PFSK-1 (cell line): ENCODE measurements around the gene TMEM14C.

Source experiments
- FOXP2 ChIP-seq: optimal IDR thresholded peaks from 2 replicates; pipeline ENCODE3; 2011; ENCODE audit warnings: borderline replicate concordance, control low read depth, inconsistent platforms; ENCODE audit not compliant: insufficient read depth; ENCODE audit errors: extremely low read length, extremely low read depth
- POLR2AphosphoS5 ChIP-seq: IDR thresholded peaks from 2 replicates; pipeline ENCODE4 v1.6.1; 2012; ENCODE audit warnings: low read depth, mild to moderate bottlenecking, control low read depth, low read length, moderate library complexity
- REST ChIP-seq, 2 experiments: IDR thresholded peaks; 2 replicates each; pipeline versions ENCODE4 v1.6.1 to v1.8.0; 2011 to 2012; ENCODE audit warnings: low read depth in 2 of 2, low read length in 2 of 2, control low read depth in 1 of 2, inconsistent platforms in 1 of 2, mild to moderate bottlenecking in 1 of 2, moderate library complexity in 1 of 2; ENCODE audit not compliant: insufficient read depth in 1 of 2
- SIN3A ChIP-seq: IDR thresholded peaks from 2 replicates; pipeline ENCODE4 v1.6.1; 2012; ENCODE audit warnings: mild to moderate bottlenecking, low read length, moderate library complexity, borderline replicate concordance; ENCODE audit not compliant: insufficient read depth
- TAF1 ChIP-seq: IDR thresholded peaks from 2 replicates; pipeline ENCODE4 v1.6.1; 2012; ENCODE audit warnings: low read length, control low read depth, borderline replicate concordance; ENCODE audit not compliant: insufficient read depth

The TMEM14C gene

DNA sequence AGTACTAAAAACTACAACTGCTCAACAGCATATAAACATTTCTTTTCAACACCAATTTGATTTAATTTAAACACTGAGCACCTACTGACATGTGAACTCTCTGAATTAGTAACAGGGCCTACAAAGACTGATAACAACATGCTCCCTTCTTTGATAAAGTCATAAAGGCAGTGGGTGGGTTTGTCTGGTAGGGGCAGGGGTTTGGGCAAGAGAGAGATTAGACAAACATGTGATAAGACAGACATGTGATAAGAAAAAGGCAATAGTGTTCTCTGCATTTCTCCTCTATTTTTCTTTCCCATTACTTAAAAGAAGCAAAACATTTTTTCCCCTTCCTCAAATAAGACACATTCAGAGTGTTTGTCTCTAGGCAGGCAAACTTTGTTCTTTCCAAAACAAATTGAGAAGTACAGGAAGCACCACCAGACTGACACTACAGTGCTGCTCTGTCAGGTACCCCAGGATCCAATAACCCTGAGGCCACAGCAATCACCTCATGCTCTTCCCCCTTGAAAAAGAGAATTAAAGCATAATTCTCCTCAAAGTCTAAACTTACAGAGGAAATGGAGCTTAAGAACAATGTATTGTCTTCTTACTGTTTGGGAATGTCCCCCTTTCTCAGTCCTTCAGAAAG, 40.4 kb upstream of the TMEM14C start:
- TF ChIP-seq SIN3A = no peak
- TF ChIP-seq FOXP2 = no peak
- TF ChIP-seq TAF1 = no peak
- no peak for TF ChIP-seq POLR2AphosphoS5
- no peak for TF ChIP-seq REST (IDR thresholded peaks at IDR 0.05; ENCODE audit: insufficient read depth in 1 of 2, low read depth in 2 of 2, low read length in 2 of 2)

GRCh38 chr6:10684618-10685017, 38.3 kb upstream of the TMEM14C start:
- no peak for TF ChIP-seq FOXP2
- TF ChIP-seq SIN3A = no peak
- TF ChIP-seq POLR2AphosphoS5 = no peak
- no peak for TF ChIP-seq REST (IDR thresholded peaks at IDR 0.05; ENCODE audit: insufficient read depth in 1 of 2, low read depth in 2 of 2, low read length in 2 of 2)
- TF ChIP-seq TAF1 = no peak

DNA sequence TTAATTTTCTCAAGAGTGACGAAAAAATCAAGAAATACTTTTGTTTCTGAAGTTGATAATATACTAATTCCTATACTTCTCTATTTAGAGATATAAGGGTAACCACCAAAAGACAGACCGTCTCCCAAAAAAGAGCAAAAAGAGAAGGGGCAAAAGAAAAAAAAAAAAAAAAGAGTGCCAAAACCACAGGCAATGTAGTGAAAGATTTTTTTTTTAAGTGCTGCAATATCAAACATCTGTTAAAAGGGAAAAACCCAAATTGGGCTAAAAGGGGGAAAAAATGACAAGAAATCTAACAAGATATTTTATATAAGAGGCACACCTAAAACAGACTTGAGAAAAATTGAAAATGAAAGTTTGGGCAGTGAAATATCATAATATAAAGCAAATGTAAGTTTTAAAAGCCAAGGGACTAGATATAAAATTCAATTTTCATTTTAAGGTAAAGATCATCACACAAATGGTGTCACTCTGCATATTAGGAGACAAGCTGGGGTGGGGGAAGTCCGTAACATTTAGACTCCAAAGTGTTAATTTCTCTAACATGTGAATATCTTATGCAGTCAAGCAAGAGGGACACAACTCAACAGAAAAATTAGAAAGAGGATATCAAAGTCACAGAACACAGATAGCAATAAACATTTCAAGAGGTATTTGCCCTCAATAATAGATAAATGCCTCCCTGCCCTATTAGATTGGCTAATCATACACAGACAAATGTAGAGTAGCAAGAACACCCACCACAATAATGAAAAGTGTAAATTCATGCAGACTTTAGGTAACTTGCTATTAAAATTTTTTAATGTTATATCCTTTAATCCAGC, 37.6 kb upstream of the TMEM14C start:
- no peak for TF ChIP-seq TAF1
- no peak for TF ChIP-seq REST (IDR thresholded peaks at IDR 0.05; ENCODE audit: insufficient read depth in 1 of 2, low read depth in 2 of 2, low read length in 2 of 2)
- no peak for TF ChIP-seq FOXP2
- no peak for TF ChIP-seq POLR2AphosphoS5
- no peak for TF ChIP-seq SIN3A

GRCh38 chr6:10686901-10687300, 36.0 kb upstream of the TMEM14C start:
- TF ChIP-seq POLR2AphosphoS5 (no peak), TAF1 (no peak), FOXP2 (no peak), REST (IDR thresholded peaks at IDR 0.05; ENCODE audit: insufficient read depth in 1 of 2, low read depth in 2 of 2, low read length in 2 of 2) (no peak), SIN3A (no peak)

- TF ChIP-seq POLR2AphosphoS5 (no peak), TAF1 (no peak), SIN3A (no peak), REST (IDR thresholded peaks at IDR 0.05; ENCODE audit: insufficient read depth in 1 of 2, low read depth in 2 of 2, low read length in 2 of 2) (no peak), FOXP2 (no peak)
These were observed 35.3 kb upstream of the TMEM14C start for GRCh38 chr6:10687582-10687981.
